Measurements from ENCODE around the gene EPHB3.

Gene EPHB3

DNA sequence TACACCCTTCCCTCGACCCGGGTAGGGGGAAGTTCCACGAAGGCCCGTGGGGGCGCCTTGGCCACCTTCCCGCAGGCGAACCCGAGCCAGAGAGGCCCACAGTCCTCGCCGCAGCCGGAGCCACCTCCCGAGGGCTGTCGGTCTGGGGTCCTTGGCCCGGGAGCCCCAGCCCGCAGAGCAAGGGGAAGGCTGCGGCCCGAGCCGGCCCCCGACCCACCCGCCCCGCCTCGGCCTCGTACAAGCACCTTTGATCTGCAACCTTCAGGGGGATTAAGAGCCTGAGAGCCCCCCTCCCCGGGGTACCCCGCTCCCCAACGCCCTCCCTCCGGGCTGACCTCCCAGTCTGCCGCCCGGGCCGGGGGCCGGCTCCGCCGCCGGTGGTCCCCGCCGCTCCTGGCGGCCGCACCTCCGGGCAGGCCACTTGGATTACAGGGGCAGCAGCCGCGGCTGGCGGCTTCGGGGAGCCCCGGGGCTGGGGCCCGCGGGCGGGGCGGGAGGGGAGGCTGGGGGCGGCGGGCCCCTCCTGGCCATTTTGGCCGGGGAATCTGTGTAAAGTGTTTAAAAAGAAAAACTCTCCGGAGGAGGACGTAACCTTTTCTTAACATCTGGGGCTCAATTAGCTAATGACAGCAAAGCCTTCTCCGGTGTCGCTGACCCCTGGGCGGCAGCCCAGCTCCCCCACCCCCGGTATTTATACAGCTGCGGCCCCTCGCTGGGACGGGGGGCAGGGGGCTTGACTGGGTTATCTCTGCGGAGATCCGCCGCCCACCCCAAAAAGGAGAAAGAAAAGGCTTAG lies 40.2 kb downstream of the EPHB3 start:
- no peak for TF ChIP-seq EP300 (IDR thresholded peaks at IDR 0.05; ENCODE audit: borderline replicate concordance)

DNA sequence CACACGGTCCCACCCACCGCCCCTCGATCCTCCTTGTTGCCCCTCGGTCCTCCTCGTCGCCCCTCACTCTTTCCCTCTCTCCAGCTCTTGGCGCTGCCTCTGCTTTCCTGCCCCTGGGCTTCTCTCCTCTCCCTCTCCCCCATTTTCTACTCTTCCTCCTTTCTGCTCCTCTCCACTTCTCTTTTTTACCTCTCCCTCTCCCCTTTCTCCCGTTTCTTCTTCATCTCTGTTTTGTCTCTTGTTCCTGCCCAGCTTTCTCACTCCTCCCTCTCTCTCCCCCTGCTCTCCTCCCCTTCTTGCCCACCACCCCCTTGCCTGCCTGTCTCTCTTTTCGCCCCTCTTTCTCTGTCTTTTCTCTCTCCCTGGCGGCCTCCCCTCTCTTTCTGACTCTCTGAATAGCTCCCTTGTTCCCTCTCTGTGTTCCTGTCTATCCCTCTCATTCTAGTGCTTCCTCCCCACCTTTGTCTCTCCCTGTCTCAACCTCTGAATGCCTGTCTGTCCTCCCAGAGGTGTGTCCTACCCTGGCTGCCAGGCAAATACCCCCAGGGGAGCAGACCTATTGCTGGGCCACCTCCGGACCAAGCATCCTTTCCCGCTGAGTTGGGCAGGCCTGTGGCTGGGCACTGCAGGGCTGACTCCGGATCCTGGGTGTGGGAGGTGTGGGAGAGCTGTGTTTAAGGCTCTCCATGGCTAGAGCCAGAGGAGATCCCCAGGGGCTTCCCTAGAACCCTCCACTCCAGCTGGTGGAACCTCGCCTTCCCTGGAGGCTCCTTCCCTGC lies 41.0 kb downstream of the EPHB3 start:
- no peak for TF ChIP-seq CEBPB (IDR thresholded peaks at IDR 0.05)
- no peak for TF ChIP-seq NFIC (IDR thresholded peaks at IDR 0.05)
- TF ChIP-seq CREB1 (IDR thresholded peaks at IDR 0.05; ENCODE audit: low read depth) = no peak
- no peak for TF ChIP-seq TCF12 (IDR thresholded peaks at IDR 0.05; ENCODE audit: low read depth)
- no peak for TF ChIP-seq YY1 (IDR thresholded peaks at IDR 0.05; ENCODE audit: low read depth)
- TF ChIP-seq FOXM1 (IDR thresholded peaks at IDR 0.05; ENCODE audit: borderline replicate concordance, low read depth) = no peak
- no peak for TF ChIP-seq REST (IDR thresholded peaks at IDR 0.05; ENCODE audit: low read depth)

GRCh38 chr3:184603151-184604030 lies 41.8 kb downstream of the EPHB3 start:
- no peak for TF ChIP-seq EGR1 (IDR thresholded peaks at IDR 0.05)

- no peak for TF ChIP-seq EP300 (IDR thresholded peaks at IDR 0.05; ENCODE audit: borderline replicate concordance)
- TF ChIP-seq ZBTB7A (IDR thresholded peaks at IDR 0.05; ENCODE audit: low read depth) = no peak
- TF ChIP-seq CEBPB (IDR thresholded peaks at IDR 0.05) = no peak
- no peak for TF ChIP-seq YY1 (IDR thresholded peaks at IDR 0.05; ENCODE audit: low read depth)
- no peak for TF ChIP-seq EGR1 (IDR thresholded peaks at IDR 0.05)
- no peak for TF ChIP-seq FOXM1 (IDR thresholded peaks at IDR 0.05; ENCODE audit: borderline replicate concordance, low read depth)
- no peak for TF ChIP-seq CREB1 (IDR thresholded peaks at IDR 0.05; ENCODE audit: low read depth)
Observed at GRCh38 chr3:184604039-184604601, 42.5 kb downstream of the EPHB3 start.

DNA sequence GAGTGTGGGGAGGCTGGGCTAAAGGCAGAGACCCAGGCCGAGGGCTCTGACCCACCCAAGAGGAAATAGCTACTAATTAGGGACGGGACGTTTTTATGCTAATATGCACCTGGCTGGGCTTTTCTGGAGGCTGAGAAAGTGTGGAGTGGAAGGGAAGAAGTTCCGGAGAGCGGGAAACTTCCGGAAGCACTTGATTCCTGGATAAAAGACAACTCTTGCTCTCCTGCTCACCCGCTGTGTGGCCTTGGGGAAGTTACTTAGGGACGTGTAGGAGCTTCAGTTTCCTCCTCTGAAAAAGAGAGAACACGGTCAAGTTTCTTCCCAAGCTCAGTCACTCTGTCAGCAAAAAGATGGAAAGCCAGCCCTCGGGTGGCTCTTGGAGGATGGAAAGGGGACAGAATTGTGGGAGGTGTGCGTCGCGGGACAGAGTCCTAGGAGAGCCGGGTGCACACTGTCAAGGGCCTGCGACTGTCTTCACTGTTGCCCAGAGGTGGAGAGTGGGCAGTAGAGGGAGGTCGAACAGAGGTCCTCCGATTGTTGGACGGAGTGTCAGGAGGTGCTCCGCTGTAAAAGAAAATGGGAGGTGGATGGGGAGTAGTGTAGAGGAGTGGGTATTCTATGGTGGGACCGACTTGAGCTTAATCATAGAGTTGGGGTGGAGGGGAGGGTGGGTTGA lies 43.2 kb downstream of the EPHB3 start:
- no peak for TF ChIP-seq MAX (IDR thresholded peaks at IDR 0.05)
- TF ChIP-seq ZBTB7A (IDR thresholded peaks at IDR 0.05; ENCODE audit: low read depth) = no peak
- TF ChIP-seq, protein P1, sequence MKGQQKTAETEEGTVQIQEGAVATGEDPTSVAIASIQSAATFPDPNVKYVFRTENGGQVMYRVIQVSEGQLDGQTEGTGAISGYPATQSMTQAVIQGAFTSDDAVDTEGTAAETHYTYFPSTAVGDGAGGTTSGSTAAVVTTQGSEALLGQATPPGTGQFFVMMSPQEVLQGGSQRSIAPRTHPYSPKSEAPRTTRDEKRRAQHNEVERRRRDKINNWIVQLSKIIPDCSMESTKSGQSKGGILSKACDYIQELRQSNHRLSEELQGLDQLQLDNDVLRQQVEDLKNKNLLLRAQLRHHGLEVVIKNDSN (IDR thresholded peaks at IDR 0.05) = no peak
- TF ChIP-seq TCF12 (IDR thresholded peaks at IDR 0.05; ENCODE audit: low read depth) = no peak
- no peak for TF ChIP-seq TAF1 (IDR thresholded peaks at IDR 0.05; ENCODE audit: low read depth)

DNA sequence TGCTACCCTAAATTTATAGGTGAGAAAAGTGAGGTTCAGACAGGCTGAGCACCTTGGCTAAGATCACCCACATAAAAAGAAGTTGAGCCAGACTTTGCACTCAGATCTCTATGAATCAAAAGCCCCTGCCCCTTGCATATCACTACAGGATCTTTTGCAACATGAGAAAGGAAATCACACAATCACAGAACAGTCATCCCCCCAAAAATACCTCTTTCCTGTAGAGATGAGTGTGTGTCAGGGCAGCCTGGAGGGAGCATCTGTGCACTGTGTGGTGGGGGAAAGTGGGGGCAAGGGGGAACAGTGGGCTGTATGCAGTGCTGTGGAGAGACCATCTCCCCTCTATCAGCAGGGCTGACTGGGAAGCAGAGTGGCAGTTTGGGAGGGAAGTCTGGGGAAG lies 46.6 kb downstream of the EPHB3 start:
- TF ChIP-seq MAX (IDR thresholded peaks at IDR 0.05) (no peak), TCF12 (IDR thresholded peaks at IDR 0.05; ENCODE audit: low read depth) (no peak), FOXM1 (IDR thresholded peaks at IDR 0.05; ENCODE audit: borderline replicate concordance, low read depth) (no peak), TAF1 (IDR thresholded peaks at IDR 0.05; ENCODE audit: low read depth) (no peak), NFIC (IDR thresholded peaks at IDR 0.05) (no peak), REST (IDR thresholded peaks at IDR 0.05; ENCODE audit: low read depth) (no peak), TEAD4 (IDR thresholded peaks at IDR 0.05) (no peak), ZBTB7A (IDR thresholded peaks at IDR 0.05; ENCODE audit: low read depth) (no peak)
